Left ventricle myocardium superior (tissue), 1 donor: Measurements from ENCODE around the gene SMIM1. TPM values are rescaled to one million over a fixed set of nuclear protein-coding genes. Genes with fewer than 3 reads are reported as not detected.

Experiments used
- ATAC-seq: fragments of 200-7000 bp; cut with Tn5 transposase; one replicate; pipeline ENCODE4 v1.9.1; 2020; ENCODE audit warnings: mild to moderate bottlenecking, moderate library complexity
- DNase-seq: peaks from one replicate; pipeline ENCODE4 v3.0.0-alpha.2; 2020
- intact Hi-C: fragments of 100-400 bp; cut with micrococcal nuclease; formaldehyde crosslinking; loops from one replicate; pipeline ENCODE4 v1.11.0; 2022
- total RNA-seq: library from RNA; stranded (reverse); fragmentation: NEBNext Ultra II Directional; extraction: Animal tissue kit (Norgen Biotek cat#: 25700); gene quantifications from one replicate; pipeline ENCODE4 v1.2.1, GENCODE V29; 2021
- donor health status: DM: no; HTN: yes; CAD: no; lungs with severe emphysema.

The SMIM1 gene
- total RNA-seq, 1 donor from 2014 or later: 15.3 TPM

DNA sequence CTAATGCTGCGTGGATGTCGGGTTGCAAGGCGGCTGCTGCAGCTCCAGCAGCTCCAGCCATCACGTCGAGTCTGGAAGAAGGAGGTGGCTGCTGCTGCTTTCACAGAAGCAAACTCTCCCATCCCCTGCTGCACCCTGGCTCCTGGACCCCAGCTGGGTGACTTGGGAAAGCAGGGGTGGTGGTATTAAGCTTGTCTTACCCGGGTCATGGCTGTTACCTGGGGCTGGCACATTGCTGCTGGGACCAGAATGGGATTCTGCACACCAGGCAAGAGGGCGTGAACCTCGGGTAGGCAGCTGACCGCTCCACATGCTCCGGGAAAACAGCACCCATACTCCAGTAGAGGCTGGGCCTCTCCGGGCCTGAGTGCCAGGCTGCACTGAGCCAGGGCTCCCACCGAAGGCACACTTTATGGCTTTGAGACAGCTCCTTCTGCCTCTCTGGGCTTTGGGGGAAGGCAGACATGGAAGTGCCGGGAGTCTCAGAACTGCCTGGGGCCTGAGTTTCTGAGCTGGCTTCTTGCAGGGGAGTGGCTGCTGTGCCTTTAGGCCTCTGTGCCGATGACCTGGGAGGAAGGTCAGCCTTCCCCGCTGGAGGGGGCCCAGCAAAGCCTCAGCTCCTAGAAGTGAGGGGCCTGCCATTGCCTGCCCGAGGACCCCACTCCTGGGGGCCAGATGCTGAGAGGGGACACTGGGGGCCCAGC, 1.2 kb downstream of the SMIM1 start:
- no peak for DNase-seq
- intact Hi-C loops: no loop called here
- no peak for ATAC-seq

DNA sequence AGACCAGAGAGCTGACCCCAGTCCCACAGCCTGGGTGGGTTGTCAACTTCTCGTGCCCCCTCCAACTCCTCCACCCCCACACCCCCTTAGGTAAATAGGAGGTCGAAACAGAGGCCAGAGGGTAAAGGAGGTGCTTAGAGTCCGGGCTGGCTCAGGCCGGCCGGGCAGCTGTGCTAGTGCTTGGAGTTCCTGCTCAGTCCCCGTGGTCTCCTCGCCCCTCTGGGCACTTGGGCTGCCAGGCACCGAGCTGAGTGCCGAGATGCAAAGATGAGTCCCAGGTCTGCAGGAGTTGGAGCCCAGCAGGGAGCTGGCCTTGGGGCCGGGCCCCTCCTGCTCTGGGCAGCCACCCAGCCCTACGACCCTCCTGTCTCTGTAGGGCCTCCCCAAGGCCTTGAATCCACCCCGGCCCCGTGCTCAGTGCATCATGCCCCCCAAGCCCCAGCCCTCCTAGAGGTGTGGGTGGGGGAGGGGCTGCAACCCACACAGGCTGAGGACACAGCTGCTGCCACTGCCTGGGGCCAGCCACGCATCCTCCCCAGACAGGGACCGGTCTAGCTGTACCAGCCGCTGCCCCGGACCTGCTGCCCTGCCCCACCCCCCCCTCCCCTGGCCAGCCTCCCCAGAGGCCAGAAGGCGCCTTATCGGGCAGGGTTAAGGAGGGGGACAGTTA, 1.9 kb downstream of the SMIM1 start:
- intact Hi-C loops: no loop called here
- no peak for DNase-seq
- ATAC-seq: no peak

DNA sequence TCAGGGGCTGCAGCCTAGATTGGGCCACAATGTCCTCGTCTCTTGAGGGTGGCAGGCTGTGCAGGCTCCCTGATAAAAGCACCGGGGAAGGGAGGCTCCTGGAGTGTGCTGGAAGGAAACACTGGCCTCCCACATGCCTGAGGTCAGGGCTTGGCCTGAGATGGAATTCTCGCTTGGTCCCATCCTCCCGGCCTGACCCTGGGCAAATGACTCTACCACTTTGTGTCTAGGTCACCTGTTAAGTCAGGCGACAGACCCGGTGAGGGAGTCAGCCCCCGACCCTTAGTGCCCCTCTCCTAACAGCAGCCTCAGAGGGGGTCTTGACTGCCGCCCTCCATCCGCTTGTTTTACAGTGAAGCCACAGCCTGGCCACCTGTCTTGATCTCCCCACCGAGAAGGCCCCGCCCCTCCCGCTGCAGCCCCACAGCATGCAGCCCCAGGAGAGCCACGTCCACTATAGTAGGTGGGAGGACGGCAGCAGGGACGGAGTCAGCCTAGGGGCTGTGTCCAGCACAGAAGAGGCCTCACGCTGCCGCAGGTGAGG, 2.5 kb downstream of the SMIM1 start:
- DNase-seq (no peak), ATAC-seq (peak; percentile 3)
- intact Hi-C loops: no loop called here

DNA sequence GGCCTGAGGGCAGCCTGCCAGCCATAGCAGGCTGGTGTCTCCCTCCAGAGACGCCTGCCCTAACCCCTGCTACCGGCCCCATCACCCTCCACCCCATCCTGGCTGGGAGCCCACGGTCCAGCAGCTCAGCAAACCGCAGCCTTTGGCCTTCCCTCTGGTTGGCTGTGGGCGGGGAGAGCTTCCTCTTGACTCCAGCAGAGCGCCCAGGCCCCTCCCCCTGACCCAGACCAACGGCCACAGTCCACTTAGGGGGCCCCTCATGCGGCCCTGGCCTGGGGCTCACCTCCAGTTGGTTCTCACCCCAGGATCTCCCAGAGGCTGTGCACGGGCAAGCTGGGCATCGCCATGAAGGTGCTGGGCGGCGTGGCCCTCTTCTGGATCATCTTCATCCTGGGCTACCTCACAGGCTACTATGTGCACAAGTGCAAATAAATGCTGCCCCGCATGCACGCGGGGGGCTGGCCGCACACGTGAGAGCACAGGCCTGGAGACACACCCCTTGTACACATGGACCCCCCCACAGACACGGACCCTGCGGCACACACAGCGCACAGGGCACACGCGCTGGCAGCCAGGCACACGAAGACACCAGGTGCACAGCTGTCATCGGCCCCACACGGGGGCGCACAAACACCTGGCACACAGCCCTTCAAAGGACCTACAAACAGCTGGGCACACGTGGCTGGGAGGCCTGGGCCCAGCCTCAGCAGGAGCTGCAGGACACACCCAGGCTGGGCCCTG, 3.1 kb downstream of the SMIM1 start:
- DNase-seq (peak; percentile 69), ATAC-seq (no peak)
- intact Hi-C loops: no loop called here

DNA sequence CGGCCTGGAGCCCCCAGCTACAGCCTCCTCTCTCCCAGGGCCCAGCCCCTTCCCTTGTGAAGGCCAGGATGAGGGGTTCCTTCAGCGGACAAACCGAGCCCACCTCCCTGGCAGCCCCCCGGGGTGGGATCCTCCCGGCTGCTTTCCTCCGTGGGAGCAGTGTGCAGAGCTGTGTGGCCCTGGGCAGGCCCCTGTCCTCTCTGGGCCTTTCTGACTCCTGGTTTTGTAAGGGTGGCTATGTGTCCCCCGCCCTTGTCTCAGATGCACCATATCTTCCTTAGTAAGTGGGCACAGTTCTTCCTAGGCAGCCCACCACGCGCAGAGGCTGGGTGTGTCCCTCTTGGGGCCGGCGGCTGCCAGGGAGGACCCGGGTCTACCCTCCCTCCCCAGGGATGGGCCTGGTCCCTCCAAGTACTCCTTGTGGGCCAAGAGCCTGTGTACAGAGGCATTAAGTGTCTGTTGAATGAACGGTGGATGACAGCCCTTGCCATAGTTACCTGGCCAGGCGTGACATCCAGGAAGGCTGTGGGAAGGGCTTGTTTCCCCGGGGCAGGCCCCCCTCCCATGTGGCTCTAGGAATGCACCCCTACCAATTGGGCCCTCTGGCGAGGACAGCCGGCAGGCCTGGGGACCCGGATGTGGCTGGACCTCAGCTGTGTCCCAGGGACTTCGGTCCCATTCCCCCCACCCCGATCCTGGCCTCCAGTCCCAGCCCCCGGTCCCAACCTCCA, 3.8 kb downstream of the SMIM1 start:
- intact Hi-C loops: no loop called here
- ATAC-seq (no peak), DNase-seq (no peak)

DNA sequence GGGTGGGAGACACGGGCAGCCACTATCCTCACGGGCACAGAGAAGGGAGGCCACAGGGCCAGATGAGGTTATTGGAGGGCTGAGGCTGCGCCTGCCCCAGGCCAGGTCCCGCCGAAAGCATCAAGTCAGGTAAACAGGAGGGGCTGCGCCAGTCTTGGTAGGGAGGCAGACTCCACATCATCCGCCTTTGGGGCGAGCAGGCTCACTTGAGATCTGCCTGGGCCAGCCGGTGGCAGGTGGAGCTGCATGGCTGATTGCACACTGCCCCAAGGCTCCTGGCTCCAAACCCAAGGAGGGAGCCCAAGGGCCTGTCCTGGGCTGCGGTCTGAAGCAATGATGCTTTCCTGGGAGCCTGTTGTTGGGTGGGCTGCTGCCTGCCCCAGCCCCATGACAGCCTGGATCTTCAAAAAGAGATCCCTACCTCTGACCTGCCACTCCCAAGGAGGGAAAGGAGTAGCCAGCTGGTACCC, 4.6 kb downstream of the SMIM1 start:
- ATAC-seq: no peak
- intact Hi-C loops: no loop called here
- DNase-seq: no peak

DNA sequence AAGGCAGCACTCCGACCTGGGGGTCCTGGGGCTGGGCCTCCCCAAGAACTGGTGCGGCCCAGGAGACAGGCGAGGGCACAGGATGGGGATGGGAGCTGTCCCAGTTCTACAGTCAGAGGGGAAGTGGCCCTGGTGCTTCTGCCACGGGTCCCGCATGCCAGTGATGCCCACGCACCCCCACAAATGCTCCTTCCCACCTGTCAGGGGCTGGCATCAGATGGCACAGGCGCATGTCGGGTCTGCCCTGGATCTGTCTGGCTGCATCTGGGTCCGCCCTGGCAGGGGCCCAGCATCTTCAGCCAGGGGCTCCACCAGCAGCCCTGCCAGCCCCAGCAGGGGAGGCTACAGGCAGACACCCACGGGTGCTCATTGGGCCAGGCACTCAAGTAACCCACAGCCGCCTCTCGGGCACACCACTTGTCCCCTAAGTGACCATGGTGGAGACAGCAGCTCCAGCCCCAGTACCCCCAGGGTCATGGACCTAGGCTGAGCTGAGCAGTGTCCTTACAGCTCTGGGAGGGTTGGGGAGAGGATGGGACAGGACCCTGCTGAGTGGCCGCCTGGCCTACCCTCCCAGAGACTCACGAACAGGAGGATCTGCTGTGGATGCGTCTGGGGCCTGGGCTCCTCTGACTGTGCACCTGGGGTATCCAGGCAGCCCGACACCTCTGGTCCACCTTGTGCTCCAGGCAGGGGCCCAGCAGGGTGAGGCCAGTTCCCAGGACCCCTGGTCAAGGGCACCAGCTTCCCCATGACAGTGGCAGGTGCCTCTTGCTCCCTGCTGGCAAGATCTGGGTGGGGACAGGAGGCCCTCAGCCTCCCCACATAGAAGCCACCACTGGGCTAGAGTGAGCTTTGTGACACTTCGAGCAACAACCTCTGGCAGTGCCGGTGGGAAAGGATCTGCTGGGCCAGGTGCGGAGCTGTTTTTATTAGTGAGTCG, 5.4 kb downstream of the SMIM1 start:
- no peak for DNase-seq
- no peak for ATAC-seq
- intact Hi-C loops: no loop called here

DNA sequence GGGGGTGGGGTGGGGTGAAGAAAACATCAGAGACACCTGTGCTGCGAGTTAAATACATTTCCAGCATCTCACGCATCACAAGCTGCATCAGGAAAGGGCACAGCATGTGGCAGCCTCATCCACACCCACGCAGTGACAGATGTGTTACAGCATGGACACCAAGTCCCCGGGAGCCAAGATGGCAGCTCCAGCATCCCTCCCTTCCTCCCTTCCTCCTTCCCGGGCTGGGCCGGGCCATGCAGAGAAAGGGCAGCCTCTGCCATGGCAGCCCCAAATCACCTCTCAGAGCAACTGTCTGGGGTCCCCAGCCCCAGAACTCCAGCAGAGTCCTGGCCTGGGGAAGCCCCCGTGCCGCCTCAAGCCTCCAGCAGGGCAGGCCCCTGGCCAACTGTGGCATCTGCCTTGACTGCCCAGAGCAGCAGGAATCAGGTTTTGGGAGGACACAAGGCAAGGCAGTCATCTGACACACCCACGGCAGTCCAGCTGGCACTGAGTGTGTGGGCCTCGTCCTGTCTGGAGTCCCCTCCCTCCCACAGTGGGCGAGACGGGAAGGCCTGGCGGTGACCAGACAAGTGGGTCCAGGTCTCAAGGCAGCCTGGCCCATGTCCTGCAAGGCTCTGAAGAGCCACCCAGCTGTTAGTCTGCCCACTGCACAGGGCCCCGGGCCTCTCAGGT, 6.2 kb downstream of the SMIM1 start:
- intact Hi-C loops: no loop called here
- ATAC-seq (peak; percentile 10), DNase-seq (no peak)

DNA sequence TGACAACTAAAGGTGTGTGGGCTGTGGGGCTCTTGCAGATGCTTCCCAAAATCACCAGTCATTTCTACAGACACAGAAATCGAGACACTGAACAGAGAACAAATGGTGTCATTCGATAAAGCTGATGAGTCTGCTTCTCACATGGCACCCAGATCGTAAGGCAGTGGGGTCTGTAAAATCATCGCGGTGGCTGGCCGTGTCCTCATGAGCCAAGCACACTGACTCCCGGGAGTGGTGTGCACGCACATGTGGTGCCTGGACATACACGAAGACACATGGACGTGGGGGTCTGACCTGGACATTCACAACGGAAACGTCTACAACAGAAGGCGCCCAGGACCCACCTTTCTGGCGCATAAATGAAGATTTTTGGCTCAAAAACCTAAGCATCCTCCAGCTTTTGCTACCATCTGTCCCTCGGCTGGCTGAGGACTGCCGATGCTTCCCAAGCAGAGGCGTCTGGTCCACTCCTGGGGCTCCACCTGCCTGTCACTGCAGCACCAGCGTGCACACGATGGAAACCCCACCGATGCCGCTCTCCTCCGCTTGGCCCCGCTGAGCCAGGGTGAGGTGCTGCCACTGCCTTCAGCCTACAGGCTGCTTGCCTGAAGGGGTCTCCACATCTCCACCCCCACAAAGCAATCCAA, 6.8 kb downstream of the SMIM1 start:
- ATAC-seq (no peak), DNase-seq (peak; percentile 26)
- intact Hi-C loops: no loop called here

DNA sequence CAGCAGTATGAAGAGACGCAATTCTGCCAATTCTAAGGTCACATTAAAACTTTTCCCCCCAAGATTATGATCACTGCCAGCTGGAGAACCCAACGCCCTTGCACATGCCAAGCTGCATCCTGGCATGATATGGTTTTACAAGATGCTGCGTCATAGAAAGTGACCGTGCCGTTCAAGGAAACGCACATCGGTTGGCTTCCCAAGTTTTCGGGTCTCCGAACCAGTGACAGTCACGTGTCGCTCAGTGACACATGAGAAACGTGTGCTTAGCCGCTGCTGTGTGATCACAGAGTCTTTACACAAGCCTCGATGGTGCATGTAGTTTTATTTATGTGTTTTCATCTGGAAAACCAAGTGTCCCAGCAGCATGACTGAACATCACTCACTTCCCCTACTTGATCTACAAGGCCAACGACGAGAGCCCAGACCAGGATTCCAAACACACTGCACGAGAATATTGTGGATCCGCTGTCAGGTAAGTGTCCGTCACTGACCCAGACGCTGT, 7.4 kb downstream of the SMIM1 start:
- intact Hi-C loops: no loop called here
- DNase-seq: peak; percentile 14
- ATAC-seq: no peak

DNA sequence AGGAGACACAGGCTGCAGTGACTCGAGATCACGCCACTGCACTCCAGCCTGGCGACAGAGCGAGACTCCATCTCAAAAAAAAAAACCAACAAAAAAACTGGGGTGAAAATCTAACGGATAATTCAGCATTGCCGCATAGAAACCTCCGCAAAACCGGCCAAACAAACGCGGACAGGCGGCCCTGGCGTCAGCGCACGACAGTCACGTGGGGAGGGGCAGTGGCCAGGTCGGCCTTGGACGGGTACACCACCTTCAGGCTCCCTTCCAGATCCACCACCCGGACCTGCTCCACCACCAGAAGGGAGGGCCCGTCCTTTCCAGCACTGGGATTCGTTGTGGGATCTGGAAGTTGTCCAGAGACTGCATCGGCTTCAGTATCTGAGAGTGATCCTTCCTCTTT, 8.4 kb downstream of the SMIM1 start:
- ATAC-seq (no peak), DNase-seq (peak; percentile 12)
- intact Hi-C loops: no loop called here

DNA sequence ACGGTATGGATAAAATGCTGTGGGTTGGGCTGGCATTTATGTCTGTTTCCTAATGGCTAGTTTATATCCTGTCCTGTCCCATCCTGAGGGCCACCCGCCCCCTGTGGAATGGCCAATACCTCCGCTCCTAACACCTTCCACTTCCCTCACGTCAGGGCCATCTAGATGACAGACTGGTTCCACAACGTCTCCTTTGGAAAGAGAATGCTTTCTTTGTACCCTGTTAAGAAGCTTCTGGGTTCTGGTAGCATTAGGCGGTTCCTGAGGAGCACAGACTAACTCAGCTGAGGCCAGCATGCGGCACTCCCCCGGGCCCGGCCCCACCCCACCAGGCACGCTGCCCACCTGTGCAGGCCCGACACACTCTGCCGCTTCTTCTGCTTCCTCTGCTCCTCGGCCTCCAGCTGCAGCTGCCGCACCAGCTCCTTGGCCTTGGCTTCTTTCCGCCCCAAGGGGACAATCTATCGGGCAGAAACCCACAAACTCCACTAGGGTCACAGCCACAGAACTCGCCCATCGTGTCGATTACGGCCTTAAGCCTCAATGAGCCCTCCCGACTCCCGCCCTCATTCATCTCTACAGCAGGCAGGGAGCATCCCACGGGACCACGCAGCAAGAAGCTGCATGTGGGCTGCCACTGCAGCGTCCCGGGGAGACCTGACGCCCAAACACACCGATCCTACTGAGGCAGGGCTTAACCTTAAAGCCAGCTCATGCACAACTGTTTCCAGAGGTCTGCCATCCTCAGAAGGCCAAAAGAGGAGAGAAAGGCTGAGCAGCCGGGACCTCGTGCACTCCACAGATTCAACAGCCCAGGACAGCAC, 11.3 kb downstream of the SMIM1 start:
- DNase-seq (no peak), ATAC-seq (no peak)
- intact Hi-C loops: no loop called here

DNA sequence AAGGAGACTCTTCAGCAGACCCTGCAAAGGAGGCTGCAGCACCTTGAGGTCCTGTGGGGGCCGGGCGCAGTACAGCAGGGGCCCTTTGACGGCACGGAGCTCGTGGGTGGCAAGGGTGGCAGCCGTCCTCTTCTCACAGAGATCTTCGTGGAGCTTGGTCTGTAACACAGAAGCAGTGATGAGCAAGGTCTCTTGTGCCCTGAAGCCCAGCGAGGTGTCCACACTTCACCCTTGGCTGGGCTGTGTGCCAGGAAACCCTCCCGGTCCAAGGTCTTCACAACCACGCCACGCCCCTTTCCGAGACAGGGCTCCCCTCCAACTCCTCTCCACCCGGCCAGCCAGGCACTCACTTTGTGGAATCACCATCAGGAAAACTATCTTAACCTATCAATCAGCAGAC, 12.5 kb downstream of the SMIM1 start:
- peak; percentile 72 for DNase-seq
- peak; percentile 59 for ATAC-seq
- intact Hi-C loops: no loop called here

DNA sequence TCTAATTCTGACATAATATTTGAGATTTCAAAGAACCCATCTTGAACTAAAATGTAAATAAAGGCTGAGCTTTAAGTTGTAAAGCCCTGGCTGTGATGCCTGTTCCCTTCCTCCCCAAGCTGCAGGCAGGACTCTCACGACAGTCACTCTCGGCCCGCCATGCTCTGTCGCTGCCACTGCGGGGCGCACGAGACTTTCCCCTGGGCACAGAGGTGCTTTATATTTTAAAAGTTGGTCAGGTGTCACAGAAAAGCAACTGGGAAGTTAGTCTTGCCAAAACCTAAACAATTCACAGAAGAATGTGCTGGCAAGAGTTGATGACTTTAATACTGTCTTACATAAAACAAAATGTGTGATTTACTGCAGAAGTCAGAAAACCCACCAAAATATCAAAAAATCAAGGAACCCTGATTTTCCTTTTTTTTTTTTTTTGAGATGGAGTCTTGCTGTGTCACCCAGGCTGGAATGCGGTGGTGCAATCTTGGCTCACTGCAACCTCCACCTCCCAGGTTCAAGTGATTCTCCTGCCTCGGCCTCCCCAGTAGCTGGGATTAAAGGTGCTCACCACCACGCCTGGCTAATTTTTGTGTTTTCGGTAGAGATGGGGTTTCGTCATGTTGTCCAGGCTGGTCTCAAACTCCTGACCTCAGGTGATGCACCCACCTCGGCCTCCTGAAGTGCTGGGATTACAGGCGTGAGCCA, 13.1 kb downstream of the SMIM1 start:
- DNase-seq (no peak), ATAC-seq (no peak)
- intact Hi-C loops: no loop called here

DNA sequence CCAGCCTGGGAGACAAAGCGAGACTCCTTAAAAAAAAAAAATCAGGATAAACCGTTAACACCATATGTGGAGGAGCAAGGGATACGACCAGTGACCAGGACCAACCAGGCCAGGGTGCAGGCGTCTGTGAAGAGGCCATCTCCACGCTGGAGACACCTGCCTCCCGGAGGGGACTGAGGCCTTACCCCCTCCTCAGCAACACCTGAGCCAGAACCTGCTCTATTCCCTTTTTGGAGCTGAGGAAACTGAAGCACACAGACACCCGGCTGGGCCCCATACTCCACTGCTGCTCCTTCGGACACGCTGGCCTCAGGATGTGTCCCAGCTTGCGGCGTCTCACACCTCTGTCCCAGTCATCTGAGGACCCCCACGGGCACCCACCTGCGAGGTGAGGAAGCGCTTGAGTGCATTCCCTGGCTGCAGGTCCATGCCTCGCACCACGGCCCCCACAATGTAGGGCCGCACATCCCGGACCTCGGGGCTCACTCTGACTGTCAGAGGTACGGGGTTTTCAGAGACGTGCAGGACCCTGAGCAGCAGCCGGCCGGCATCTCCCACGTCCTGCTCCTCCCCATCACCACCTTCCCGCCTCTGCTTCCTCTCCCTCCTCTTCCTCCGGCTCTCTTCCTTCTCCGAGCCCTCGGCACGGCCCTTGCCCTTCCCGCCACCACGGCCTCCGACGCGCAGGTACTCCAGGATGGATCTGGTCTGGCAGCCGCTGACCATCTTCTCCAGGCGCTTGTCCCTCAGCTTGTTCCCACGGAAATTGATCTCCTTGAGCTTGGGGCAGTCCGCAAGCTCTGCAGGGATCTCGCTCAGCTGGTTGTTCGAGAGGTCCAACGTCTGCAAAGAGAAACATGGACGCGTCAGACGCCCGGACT, 14.2 kb downstream of the SMIM1 start:
- ATAC-seq: no peak
- intact Hi-C loops: no loop called here
- no peak for DNase-seq
